HepG2 (cell line): Measurements from ENCODE around the gene CNPY4. TPM values are rescaled to one million over a fixed set of nuclear protein-coding genes. Genes with fewer than 3 reads are reported as not detected.
A peak's percentile ranks its signal among the peaks of the same experiment; 100 is the strongest.

ENCODE experiments used
- ARID2 ChIP-seq: sonication (generic); formaldehyde crosslinking; IDR thresholded peaks from 2 replicates; pipeline ENCODE4 v1.8.1; 2022; ENCODE audit warnings: mild to moderate bottlenecking, missing genetic modification reagents, borderline replicate concordance
- BRF2 ChIP-seq: sonication (generic); formaldehyde crosslinking; IDR thresholded peaks from 2 replicates; pipeline ENCODE4 v1.8.1; 2022; ENCODE audit warnings: mild to moderate bottlenecking, missing genetic modification reagents
- ELK4 ChIP-seq: sonication (generic); formaldehyde crosslinking; IDR thresholded peaks from 2 replicates; pipeline ENCODE4 v1.9.0; 2021; ENCODE audit warnings: missing genetic modification reagents, borderline replicate concordance
- FOSL1 ChIP-seq: sonication (generic); formaldehyde crosslinking; IDR thresholded peaks from 2 replicates; pipeline ENCODE4 v1.9.0; 2021; ENCODE audit warnings: missing genetic modification reagents, borderline replicate concordance
- GMEB1 ChIP-seq: sonication (generic); formaldehyde crosslinking; IDR thresholded peaks from 2 replicates; pipeline ENCODE4 v1.5.1; 2020; ENCODE audit warnings: missing genetic modification reagents, mild to moderate bottlenecking, borderline replicate concordance
- HMG20A ChIP-seq: IDR thresholded peaks from 2 replicates; pipeline ENCODE4 v1.6.1; 2016; ENCODE audit warnings: borderline replicate concordance
- ISX ChIP-seq: sonication (generic); formaldehyde crosslinking; conservative IDR thresholded peaks from 2 replicates; pipeline ENCODE4 v1.5.0; 2020; ENCODE audit warnings: missing genetic modification reagents
- MAFG ChIP-seq: sonication (generic); formaldehyde crosslinking; IDR thresholded peaks from 2 replicates; pipeline ENCODE4 v1.5.1; 2020; ENCODE audit warnings: mild to moderate bottlenecking, missing genetic modification reagents
- NFKB2 ChIP-seq: sonication (generic); formaldehyde crosslinking; IDR thresholded peaks from 2 replicates; pipeline ENCODE4 v1.4.0; 2020; ENCODE audit warnings: missing genetic modification reagents, borderline replicate concordance
- PHB2 ChIP-seq: fragments of 450-650 bp; IDR thresholded peaks from 2 replicates; pipeline ENCODE4 v1.6.1; 2018; ENCODE audit not compliant: partially characterized antibody
- THAP7 ChIP-seq: sonication (generic); formaldehyde crosslinking; IDR thresholded peaks from 2 replicates; pipeline ENCODE4 v1.8.1; 2023; ENCODE audit warnings: mild to moderate bottlenecking, missing genetic modification reagents
- ZNF432 ChIP-seq: sonication (generic); formaldehyde crosslinking; IDR thresholded peaks from 2 replicates; pipeline ENCODE4 v1.5.0; 2020; ENCODE audit warnings: missing genetic modification reagents, mild to moderate bottlenecking, borderline replicate concordance
- ZNF784 ChIP-seq: sonication (generic); formaldehyde crosslinking; IDR thresholded peaks from 2 replicates; pipeline ENCODE4 v1.5.1; 2020; ENCODE audit warnings: missing genetic modification reagents, mild to moderate bottlenecking, borderline replicate concordance
- polyA plus RNA-seq, 8 experiments: library from polyadenylated mRNA; depleted of rRNA in 3 of 8; stranded (reverse) in 7 of 8; unstranded in 1 of 8; fragments of >200 nt; fragmentation: Illumina TruSeq in 4 of 8; extraction: Trizol in 4 of 8; gene quantifications; 2 replicates each; pipeline versions ENCODE4 v1.2.1 to v1.2.3, GENCODE V29; 2011 to 2016; ENCODE audit warnings: low read depth in 4 of 8, missing spikeins in 1 of 8, mixed read lengths in 1 of 8; ENCODE audit not compliant: insufficient read depth in 1 of 8
- total RNA-seq, 5 experiments: library from RNA; depleted of rRNA; stranded (reverse); fragments of >200 nt; fragmentation: Illumina TruSeq; extraction: Trizol; gene quantifications; 2 replicates each; pipeline ENCODE4 v1.2.3, GENCODE V29; 2016; ENCODE audit warnings: low read depth in 1 of 5
- TF ChIP-seq, protein P1 (sequence below): sonication (generic); formaldehyde crosslinking; IDR thresholded peaks from 2 replicates; pipeline ENCODE4 v1.4.0; 2020; ENCODE audit warnings: mild to moderate bottlenecking, low read depth, missing genetic modification reagents
- TF ChIP-seq, protein P2 (sequence below): sonication (generic); formaldehyde crosslinking; conservative IDR thresholded peaks from 2 replicates; pipeline ENCODE4 v1.8.0; 2022; ENCODE audit warnings: mild to moderate bottlenecking, moderate library complexity, missing genetic modification reagents
- TF ChIP-seq, protein P3 (sequence below): sonication (generic); formaldehyde crosslinking; IDR thresholded peaks from 2 replicates; pipeline ENCODE4 v1.5.0; 2020; ENCODE audit warnings: mild to moderate bottlenecking, missing genetic modification reagents, borderline replicate concordance

The CNPY4 gene
- total and polyA plus RNA-seq, 2 of the 13 experiments (the other 11 are each of a cell fraction or from before 2014, with no cell fraction given) = 6.2 to 12.7 TPM

GRCh38 chr7:100119970-100120732 is 717 bp downstream of the CNPY4 start (continued):
- no peak for TF ChIP-seq BRF2 (CRISPR knock-in tag)
- TF ChIP-seq FOSL1 (CRISPR knock-in tag) = no peak
- no peak for TF ChIP-seq HMG20A (CRISPR knock-in tag)
- TF ChIP-seq ISX = no peak
- TF ChIP-seq THAP7 = no peak
- TF ChIP-seq PHB2 = no peak
- no peak for TF ChIP-seq NFKB2 (CRISPR knock-in tag)
- no peak for TF ChIP-seq ELK4 (CRISPR knock-in tag)
- no peak for TF ChIP-seq ZNF784
- TF ChIP-seq, protein P1, sequence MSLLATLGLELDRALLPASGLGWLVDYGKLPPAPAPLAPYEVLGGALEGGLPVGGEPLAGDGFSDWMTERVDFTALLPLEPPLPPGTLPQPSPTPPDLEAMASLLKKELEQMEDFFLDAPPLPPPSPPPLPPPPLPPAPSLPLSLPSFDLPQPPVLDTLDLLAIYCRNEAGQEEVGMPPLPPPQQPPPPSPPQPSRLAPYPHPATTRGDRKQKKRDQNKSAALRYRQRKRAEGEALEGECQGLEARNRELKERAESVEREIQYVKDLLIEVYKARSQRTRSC (CRISPR knock-in tag) = no peak
- no peak for TF ChIP-seq ARID2 (CRISPR knock-in tag)
- TF ChIP-seq ZNF432 (CRISPR knock-in tag) = no peak
- TF ChIP-seq, protein P2, sequence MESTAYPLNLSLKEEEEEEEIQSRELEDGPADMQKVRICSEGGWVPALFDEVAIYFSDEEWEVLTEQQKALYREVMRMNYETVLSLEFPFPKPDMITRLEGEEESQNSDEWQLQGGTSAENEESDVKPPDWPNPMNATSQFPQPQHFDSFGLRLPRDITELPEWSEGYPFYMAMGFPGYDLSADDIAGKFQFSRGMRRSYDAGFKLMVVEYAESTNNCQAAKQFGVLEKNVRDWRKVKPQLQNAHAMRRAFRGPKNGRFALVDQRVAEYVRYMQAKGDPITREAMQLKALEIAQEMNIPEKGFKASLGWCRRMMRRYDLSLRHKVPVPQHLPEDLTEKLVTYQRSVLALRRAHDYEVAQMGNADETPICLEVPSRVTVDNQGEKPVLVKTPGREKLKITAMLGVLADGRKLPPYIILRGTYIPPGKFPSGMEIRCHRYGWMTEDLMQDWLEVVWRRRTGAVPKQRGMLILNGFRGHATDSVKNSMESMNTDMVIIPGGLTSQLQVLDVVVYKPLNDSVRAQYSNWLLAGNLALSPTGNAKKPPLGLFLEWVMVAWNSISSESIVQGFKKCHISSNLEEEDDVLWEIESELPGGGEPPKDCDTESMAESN (CRISPR knock-in tag) = no peak
- TF ChIP-seq, protein P3, sequence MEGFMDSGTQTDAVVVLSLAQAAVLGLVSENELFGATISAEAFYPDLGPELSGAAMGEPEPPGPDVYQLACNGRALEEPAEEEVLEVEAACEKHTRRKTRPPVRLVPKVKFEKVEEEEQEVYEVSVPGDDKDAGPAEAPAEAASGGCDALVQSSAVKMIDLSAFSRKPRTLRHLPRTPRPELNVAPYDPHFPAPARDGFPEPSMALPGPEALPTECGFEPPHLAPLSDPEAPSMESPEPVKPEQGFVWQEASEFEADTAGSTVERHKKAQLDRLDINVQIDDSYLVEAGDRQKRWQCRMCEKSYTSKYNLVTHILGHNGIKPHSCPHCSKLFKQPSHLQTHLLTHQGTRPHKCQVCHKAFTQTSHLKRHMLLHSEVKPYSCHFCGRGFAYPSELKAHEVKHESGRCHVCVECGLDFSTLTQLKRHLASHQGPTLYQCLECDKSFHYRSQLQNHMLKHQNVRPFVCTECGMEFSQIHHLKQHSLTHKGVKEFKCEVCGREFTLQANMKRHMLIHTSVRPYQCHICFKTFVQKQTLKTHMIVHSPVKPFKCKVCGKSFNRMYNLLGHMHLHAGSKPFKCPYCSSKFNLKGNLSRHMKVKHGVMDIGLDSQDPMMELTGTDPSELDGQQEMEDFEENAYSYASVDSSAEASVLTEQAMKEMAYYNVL = 0 out of 2 replicates have a peak, but pooled peaks have one; percentile 31
- no peak for TF ChIP-seq MAFG (CRISPR knock-in tag)
- no peak for TF ChIP-seq GMEB1 (CRISPR knock-in tag)
